GM21360 (cell line): ENCODE measurements around the gene TECRL.

Experiments used
- ATAC-seq: cut with Tn5 transposase; IDR thresholded peaks from one replicate; pipeline ENCODE4 v1.9.1; 2021; ENCODE audit warnings: mild to moderate bottlenecking, moderate library complexity; ENCODE audit not compliant: unreplicated experiment

The TECRL gene

DNA sequence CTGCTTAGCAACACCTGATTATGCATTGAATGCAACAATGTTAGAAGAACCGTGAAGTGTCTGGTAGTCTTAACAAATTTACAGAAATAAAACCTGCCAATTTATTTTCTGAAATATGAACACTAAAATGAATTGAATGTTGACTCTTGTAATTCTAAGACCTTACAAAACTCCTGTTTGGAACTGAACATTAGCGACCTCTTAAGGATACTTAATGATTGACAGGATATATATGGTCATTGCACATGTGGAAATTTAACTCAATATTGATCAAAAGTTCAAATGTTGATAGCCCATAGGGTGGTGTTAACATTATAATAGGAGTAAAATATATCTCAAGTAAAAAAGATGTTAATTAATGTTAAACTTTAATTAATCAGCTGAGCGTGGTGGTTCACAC is 79.1 kb downstream of the TECRL start:
- ATAC-seq = no peak

DNA sequence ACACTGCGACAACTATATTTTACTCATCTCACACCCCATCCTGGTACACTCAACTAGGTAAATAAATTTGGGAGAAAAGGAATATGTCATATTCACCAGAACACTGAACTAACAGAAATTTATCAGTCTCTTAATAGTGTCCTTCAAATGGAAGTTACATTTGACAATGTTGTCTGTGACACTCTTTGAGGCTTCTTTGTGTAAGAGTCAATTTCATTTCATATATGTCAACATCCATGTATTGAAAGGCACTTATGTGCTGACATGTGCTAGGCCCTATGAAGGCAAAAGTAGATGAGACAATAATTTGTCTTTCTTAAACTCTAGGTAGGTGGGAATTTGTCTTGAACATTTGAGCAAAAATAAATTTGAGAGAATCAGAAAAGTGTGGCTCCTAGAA is 82.0 kb downstream of the TECRL start:
- no peak for ATAC-seq

- no peak for ATAC-seq
Measured at GRCh38 chr4:64326507-64326906, 82.7 kb downstream of the TECRL start.

DNA sequence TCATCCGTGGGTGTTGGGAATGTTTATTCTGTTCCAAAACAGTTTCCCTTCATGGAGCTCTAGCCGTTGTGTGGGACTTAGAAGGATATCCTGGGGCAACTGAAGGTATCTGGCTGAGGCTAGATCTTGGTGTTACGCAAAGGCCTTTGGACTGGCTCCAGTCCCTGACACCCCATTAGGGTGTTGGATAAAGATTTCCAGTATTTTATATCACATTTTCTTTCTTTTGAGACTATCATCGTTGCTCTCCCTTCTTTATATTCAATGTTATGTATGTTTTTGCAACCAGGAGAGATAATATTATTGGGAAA is 103.0 kb downstream of the TECRL start:
- ATAC-seq = no peak

DNA sequence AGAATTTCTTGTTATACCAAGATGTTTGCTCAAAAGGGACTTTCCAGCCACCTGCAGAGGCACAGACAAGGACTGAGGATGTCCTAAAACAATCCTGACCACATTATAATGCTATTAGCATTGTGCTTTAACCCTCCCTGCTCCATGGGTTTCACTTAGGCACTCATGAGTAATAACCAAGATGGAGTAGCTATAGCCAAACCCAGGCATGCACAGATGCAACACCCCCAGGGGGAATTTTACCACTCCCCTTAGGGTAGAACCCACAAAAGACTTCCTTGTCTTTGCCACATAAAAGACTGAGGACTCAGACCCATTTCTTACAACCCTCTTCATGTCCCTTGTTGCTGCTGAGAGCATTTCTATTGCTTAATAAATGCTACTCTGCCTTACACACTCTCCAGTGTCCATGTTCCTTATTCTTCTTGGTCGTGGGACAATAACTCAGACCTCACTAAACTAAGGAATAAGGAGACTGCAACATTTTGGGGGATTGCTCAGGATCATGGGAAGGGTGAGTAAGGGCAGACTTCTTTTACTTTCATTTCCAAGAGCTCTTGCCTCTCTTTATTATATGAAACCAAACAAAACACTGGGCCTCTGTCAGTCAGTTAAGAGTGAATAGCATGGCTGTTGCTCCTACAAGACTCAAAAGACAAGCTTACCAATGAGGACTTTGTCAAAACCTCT is 103.5 kb downstream of the TECRL start:
- no peak for ATAC-seq

DNA sequence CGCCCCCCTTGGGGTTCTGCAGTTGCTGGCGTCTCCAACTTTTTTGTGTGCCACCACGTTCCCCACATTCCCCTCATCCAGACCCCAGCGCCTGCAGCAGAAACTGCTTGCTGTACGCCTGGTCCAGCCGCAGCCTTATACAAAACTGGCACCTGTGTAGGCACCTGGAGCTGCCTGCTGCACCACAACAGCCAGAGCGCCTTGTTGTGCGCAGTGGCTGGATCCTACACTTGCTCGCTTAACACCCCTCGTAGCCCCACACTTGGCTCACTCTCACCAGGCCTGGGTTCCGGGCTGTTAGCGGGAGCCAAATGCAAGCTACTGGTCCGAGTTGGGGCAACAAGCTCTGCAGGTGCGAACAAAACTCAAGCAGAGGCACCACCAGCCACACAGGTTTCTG is 136.8 kb downstream of the TECRL start:
- no peak for ATAC-seq

GRCh38 chr4:64271601-64272081 is 137.6 kb downstream of the TECRL start:
- no peak for ATAC-seq

- no peak for ATAC-seq
Measured at GRCh38 chr4:64266669-64267068, 142.6 kb downstream of the TECRL start.

DNA sequence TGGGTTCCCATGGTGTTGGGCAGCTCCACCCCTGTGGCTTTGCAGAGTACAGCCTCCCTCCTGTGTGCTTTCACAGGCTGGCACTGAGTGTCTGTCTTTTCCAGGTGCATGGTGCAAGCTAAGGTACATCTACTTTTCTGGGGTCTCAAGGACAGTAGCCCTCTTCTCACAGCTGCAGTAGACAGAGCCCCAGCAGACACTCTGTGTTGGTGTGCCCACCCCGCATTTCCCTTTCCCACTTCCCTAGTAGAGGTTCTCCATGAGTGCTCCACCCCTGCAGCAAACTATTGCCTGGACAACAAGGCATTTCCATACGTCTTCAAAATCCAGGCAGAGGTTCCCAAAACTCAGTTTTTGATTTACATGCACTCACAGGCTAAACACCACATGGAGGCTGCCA is 143.0 kb downstream of the TECRL start:
- no peak for ATAC-seq

GRCh38 chr4:64251781-64252180 is 157.5 kb downstream of the TECRL start:
- no peak for ATAC-seq

- ATAC-seq = no peak
Measured at GRCh38 chr4:64250488-64250887, 158.8 kb downstream of the TECRL start.

- no peak for ATAC-seq
Measured at GRCh38 chr4:64250061-64250460, 159.2 kb downstream of the TECRL start.

DNA sequence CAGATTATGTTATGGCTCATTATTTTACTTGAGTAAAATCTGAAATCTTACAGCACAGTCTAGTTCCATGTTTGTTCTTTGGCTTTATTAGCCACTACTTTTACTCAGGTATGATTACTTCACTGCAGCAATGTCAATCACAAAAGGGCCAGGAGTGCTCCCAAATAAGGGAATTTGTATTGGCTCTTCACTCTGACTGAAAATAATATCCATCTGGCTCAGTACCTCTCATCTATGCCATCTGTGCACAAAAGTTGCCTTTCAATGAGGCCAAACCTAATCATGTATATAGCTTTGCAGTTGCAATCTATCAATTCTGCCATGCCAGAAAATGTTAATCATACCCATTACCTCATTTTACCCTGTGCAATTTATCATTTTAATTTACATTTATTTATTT is 161.1 kb downstream of the TECRL start:
- no peak for ATAC-seq

DNA sequence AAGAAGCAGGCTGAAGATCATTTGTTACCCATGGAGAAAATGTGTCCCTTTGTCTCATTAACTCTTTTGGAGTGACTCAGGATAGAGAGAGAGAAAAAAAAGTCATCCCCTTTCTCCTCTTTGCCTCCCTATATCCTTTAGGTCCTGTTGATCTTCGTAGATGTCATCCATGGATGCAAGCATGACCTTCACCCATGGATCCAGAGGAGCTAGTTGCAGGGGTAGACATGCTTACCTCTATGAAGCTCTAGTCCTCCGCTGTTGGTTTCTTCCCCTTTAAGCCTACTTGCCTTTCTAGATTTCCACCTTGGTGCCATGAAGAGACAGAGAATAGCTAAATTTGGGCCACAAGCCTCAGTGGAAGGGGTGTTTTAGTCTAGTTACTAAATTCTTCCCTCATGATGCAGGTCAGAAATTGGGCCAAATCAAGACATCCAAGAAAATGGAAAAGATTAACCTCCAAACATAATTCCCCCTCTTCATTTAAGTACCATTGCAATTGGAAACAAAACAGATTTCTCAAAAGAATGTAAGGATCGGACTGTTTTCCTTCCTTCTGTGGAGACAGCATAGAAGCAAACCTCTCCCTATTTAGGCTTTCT is 178.4 kb downstream of the TECRL start:
- ATAC-seq = no peak
